ENCODE measurements around the gene RFPL3.

RFPL3 gene

GRCh38 chr22:32322986-32323385 is 34.7 kb upstream of the RFPL3 start:
- Histone ChIP-seq H3K9me3 (ENCODE audit: insufficient read depth, low read depth, low read length) (no peaks in the 10 kb centered on the region), H3F3A (ENCODE audit: low read depth) (no peaks in the 10 kb centered on the region), H3K36me3 (ENCODE audit: insufficient read depth, low read length) (no peaks in the 10 kb centered on the region), H3K27me3 (ENCODE audit: insufficient read depth, low read length, poor library complexity, severe bottlenecking) (no peaks in the 10 kb centered on the region), H4K20me1 (ENCODE audit: insufficient read depth, low read length, poor library complexity, severe bottlenecking) (no peaks in the 10 kb centered on the region), H3K9ac (ENCODE audit: low read depth, low read length, poor library complexity, severe bottlenecking) (no peak overlapping the region), H3K4me3 (ENCODE audit: low read length, poor library complexity, severe bottlenecking) (no peak overlapping the region), H2AFZ (ENCODE audit: low read length) (no peak overlapping the region), H3K79me2 (ENCODE audit: insufficient read depth, low read length) (no peaks in the 10 kb centered on the region), H3K9me2 (replicated peaks; ENCODE audit: low read depth, low read length) (no peaks in the 10 kb centered on the region), H3K4me2 (ENCODE audit: low read depth, low read length, poor library complexity, severe bottlenecking) (no peak overlapping the region), H3K4me1 (ENCODE audit: insufficient read depth, low read length, poor library complexity, severe bottlenecking) (no peaks in the 10 kb centered on the region)
- TF ChIP-seq EZH2phosphoT487 (IDR thresholded peaks at IDR 0.05; ENCODE audit: borderline replicate concordance): no peak
- no peak for TF ChIP-seq CTCF (conservative IDR thresholded peaks at IDR 0.05; ENCODE audit: low read length)

GRCh38 chr22:32323513-32324164 is 34.0 kb upstream of the RFPL3 start:
- Histone ChIP-seq H3K9ac (ENCODE audit: low read depth, low read length, poor library complexity, severe bottlenecking) (no peak overlapping the region), H3K27me3 (ENCODE audit: insufficient read depth, low read length, poor library complexity, severe bottlenecking) (no peaks in the 10 kb centered on the region), H2AFZ (ENCODE audit: low read length) (no peak overlapping the region), H3K4me2 (ENCODE audit: low read depth, low read length, poor library complexity, severe bottlenecking) (no peak overlapping the region), H3K9me2 (replicated peaks; ENCODE audit: low read depth, low read length) (no peaks in the 10 kb centered on the region), H3K79me2 (ENCODE audit: insufficient read depth, low read length) (no peaks in the 10 kb centered on the region), H4K20me1 (ENCODE audit: insufficient read depth, low read length, poor library complexity, severe bottlenecking) (no peaks in the 10 kb centered on the region), H3K4me3 (ENCODE audit: low read length, poor library complexity, severe bottlenecking) (no peak overlapping the region), H3F3A (ENCODE audit: low read depth) (no peaks in the 10 kb centered on the region), H3K4me1 (ENCODE audit: insufficient read depth, low read length, poor library complexity, severe bottlenecking) (no peaks in the 10 kb centered on the region), H3K9me3 (ENCODE audit: insufficient read depth, low read depth, low read length) (no peaks in the 10 kb centered on the region), H3K36me3 (ENCODE audit: insufficient read depth, low read length) (no peaks in the 10 kb centered on the region)
- no peak for TF ChIP-seq EZH2phosphoT487 (IDR thresholded peaks at IDR 0.05; ENCODE audit: borderline replicate concordance)
- TF ChIP-seq CTCF (conservative IDR thresholded peaks at IDR 0.05; ENCODE audit: low read length): no peak

- H3K9ac ChIP-seq (ENCODE audit: low read depth, low read length, poor library complexity, severe bottlenecking): no peak overlapping the region
Observed at GRCh38 chr22:32324505-32325415, 32.9 kb upstream of the RFPL3 start.

More at GRCh38 chr22:32324505-32325415, 32.9 kb upstream of the RFPL3 start:
- Histone ChIP-seq H3K79me2 (ENCODE audit: insufficient read depth, low read length) (no peaks in the 10 kb centered on the region), H3K4me1 (ENCODE audit: insufficient read depth, low read length, poor library complexity, severe bottlenecking) (no peaks in the 10 kb centered on the region), H2AFZ (ENCODE audit: low read length) (no peak overlapping the region), H3K9me3 (ENCODE audit: insufficient read depth, low read depth, low read length) (no peaks in the 10 kb centered on the region), H3F3A (ENCODE audit: low read depth) (no peaks in the 10 kb centered on the region), H3K36me3 (ENCODE audit: insufficient read depth, low read length) (no peaks in the 10 kb centered on the region), H3K4me2 (ENCODE audit: low read depth, low read length, poor library complexity, severe bottlenecking) (no peak overlapping the region), H3K27me3 (ENCODE audit: insufficient read depth, low read length, poor library complexity, severe bottlenecking) (no peaks in the 10 kb centered on the region), H3K9me2 (replicated peaks; ENCODE audit: low read depth, low read length) (no peaks in the 10 kb centered on the region), H4K20me1 (ENCODE audit: insufficient read depth, low read length, poor library complexity, severe bottlenecking) (no peaks in the 10 kb centered on the region), H3K4me3 (ENCODE audit: low read length, poor library complexity, severe bottlenecking) (no peak overlapping the region)
- TF ChIP-seq EZH2phosphoT487 (IDR thresholded peaks at IDR 0.05; ENCODE audit: borderline replicate concordance) (no peak), CTCF (conservative IDR thresholded peaks at IDR 0.05; ENCODE audit: low read length) (no peak)
